GM13977 (cell line): ENCODE measurements around the gene RGS12.

ENCODE experiments used
- DNase-seq: peaks from one replicate; pipeline ENCODE4 v3.0.0; 2012; ENCODE audit warnings: low spot score
- CTCF ChIP-seq: IDR thresholded peaks from 2 replicates; pipeline ENCODE4 v1.5.1; 2012; ENCODE audit warnings: mild to moderate bottlenecking, control low read depth; ENCODE audit not compliant: insufficient read depth; ENCODE audit errors: extremely low read depth, missing control alignments
- in situ Hi-C: fragments of 300-500 bp; cut with MboI; formaldehyde crosslinking; loops from one replicate; pipeline ENCODE4 v1.12.0; 2022; ENCODE audit warnings: low sequenced_read_pairs, low pct_unique_long_range_greater_than_20kb, mixed read lengths, inconsistent platforms; ENCODE audit not compliant: unreplicated experiment

The RGS12 gene

GRCh38 chr4:3283916-3284315 lies 8.9 kb upstream of the RGS12 start:
- no peak for TF ChIP-seq CTCF
- no peak for DNase-seq
- in situ Hi-C loops = no loop called here

GRCh38 chr4:3284734-3285557 lies 7.9 kb upstream of the RGS12 start:
- in situ Hi-C loops = no loop called here
- no peak for DNase-seq
- TF ChIP-seq CTCF = no peak

GRCh38 chr4:3285558-3286334 lies 7.1 kb upstream of the RGS12 start:
- in situ Hi-C loops = no loop called here
- DNase-seq = no peak
- no peak for TF ChIP-seq CTCF

GRCh38 chr4:3286335-3287175 lies 6.3 kb upstream of the RGS12 start:
- DNase-seq = peak; percentile 88
- TF ChIP-seq CTCF = no peak
- in situ Hi-C loops = no loop called here

- TF ChIP-seq CTCF = no peak
- DNase-seq = no peak
- in situ Hi-C loops = no loop called here
These were observed 5.4 kb upstream of the RGS12 start for GRCh38 chr4:3287271-3287971.
